Mammary epithelial cell (primary cell): ENCODE results near the gene PPFIA2.

Source experiments
- CTCF ChIP-seq, 2 donors: IDR thresholded peaks in 1 of 2; conservative IDR thresholded peaks in 1 of 2; 2 replicates each; pipeline ENCODE4 v1.5.1; 2011 to 2012; ENCODE audit warnings: inconsistent platforms in 2 of 2, low read length in 2 of 2, mild to moderate bottlenecking in 2 of 2, control low read depth in 1 of 2, low read depth in 1 of 2; ENCODE audit not compliant: insufficient read depth in 1 of 2; ENCODE audit errors: extremely low read depth in 1 of 2
- EZH2 ChIP-seq: IDR thresholded peaks from 2 replicates; pipeline ENCODE4 v1.6.1; 2012; ENCODE audit warnings: low read length, inconsistent platforms, borderline replicate concordance

GRCh38 chr12:81288651-81289050 is 470.5 kb downstream of the PPFIA2 start:
- TF ChIP-seq CTCF (conservative IDR thresholded peaks at IDR 0.05 in 1 of 2, IDR thresholded peaks at IDR 0.05 in 1 of 2; ENCODE audit: extremely low read depth in 1 of 2, insufficient read depth in 1 of 2, low read depth in 1 of 2, low read length in 2 of 2) (no peak), EZH2 (no peak)
